ENCODE results near the gene MED20.

Gene MED20

DNA sequence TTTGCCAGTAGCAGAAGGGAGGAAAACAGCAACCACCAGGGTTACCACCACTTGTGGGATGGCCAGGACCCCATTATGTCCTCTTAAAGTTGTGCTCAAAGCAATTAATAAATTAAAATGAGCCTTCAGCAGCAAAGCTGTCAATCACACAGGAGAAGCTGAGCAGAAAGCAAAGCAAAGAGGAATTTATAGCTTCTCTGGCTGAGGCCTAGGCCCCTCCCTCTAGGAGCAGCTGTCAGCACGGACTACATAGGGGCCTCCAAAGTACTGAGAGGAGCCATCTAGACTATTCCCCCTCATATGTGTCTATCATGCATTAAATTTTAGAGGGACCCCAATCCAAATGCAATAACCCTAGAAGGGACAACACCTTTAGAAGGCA lies 14.2 kb upstream of the MED20 start:
- CTCF ChIA-PET = interaction anchor here (0.9 to 15.2 kb wide), 12 partner anchors 9 to 158 kb away, joined by 3 to 341 read pairs (median 8); partner anchors contain the start of genes BYSL, MED20, TAF8 and TOMM6
- POLR2A ChIA-PET = interaction anchor here (0.6 kb wide), 1 partner anchor 13 kb away, joined by 6 read pairs; no protein-coding TSS in a partner anchor
- no peak overlapping the region for H3K4me3 ChIP-seq (ENCODE audit: low read depth, low read length)
- TF ChIP-seq, protein P1, sequence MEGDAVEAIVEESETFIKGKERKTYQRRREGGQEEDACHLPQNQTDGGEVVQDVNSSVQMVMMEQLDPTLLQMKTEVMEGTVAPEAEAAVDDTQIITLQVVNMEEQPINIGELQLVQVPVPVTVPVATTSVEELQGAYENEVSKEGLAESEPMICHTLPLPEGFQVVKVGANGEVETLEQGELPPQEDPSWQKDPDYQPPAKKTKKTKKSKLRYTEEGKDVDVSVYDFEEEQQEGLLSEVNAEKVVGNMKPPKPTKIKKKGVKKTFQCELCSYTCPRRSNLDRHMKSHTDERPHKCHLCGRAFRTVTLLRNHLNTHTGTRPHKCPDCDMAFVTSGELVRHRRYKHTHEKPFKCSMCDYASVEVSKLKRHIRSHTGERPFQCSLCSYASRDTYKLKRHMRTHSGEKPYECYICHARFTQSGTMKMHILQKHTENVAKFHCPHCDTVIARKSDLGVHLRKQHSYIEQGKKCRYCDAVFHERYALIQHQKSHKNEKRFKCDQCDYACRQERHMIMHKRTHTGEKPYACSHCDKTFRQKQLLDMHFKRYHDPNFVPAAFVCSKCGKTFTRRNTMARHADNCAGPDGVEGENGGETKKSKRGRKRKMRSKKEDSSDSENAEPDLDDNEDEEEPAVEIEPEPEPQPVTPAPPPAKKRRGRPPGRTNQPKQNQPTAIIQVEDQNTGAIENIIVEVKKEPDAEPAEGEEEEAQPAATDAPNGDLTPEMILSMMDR (IDR thresholded peaks at IDR 0.05; ENCODE audit: insufficient read depth, low read length, missing control alignments) = no peak
- DNase-seq (ENCODE audit: low read depth, low spot score) = no peak

DNA sequence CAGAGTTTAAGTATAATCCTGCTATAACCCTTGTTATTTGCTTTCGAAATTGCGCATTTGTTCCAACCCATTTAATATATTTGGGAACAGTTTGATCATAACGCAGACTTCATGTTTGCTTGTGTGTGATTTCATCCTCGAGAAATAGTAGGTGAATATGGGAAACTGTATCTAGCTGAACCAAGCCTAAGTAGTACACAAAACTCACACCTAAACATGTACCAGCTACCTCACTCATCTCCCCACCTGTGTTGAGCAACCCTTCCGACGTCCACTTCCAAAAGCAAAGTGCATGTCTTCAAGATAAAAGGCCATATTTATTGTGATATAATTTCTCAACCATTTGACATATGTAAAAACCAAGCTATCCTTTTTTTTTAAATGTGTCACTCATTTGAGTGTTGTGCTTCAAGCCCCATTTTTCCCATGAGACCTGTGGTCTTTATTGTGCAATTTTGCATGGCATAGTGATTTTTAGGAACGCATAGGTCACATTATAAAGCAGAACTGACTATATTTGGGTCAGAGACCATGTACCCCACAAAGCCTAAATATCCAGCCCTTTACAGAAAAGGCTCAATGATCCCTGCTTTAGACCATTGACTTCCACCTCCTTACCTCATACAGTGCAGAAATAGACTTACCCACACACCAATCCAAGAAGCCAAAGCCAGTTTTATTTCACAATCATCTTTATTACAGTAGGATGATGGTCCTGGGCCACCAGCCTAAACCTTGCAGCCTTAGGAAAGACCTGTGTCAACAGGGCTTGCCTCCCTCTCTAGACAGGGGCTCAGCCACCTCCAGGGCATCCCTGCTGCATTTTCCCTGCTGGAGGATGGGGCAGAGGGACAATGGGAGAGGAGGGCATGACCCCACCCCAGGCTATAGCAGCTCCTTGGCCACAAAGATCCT lies 13.6 kb upstream of the MED20 start:
- DNase-seq (ENCODE audit: low read depth, low spot score) = no peak
- CTCF ChIA-PET = interaction anchor here (0.8 to 15.2 kb wide), 10 partner anchors 8 to 158 kb away, joined by 3 to 341 read pairs (median 10); partner anchors contain the start of genes BYSL, MED20 and TOMM6
- POLR2A ChIA-PET = no interaction called here
- TF ChIP-seq, protein P1 (IDR thresholded peaks at IDR 0.05; ENCODE audit: insufficient read depth, low read length, missing control alignments) = no peak
- H3K4me3 ChIP-seq (ENCODE audit: low read depth, low read length) = no peak overlapping the region

DNA sequence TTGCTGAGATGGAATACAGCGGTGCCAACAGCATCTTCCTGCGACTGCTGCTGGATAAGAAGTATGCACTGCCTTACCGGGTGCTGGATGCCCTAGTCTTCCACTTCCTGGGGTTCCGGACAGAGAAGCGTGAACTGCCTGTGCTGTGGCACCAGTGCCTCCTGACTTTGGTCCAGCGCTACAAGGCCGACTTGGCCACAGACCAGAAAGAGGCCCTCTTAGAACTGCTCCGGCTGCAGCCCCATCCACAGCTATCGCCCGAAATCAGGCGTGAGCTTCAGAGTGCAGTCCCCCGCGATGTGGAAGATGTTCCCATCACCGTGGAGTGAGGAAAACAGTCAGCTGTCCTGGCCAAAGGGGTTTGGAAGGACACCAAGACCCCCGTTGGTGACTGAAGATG lies 11.4 kb upstream of the MED20 start:
- no peak overlapping the region for H3K4me3 ChIP-seq (ENCODE audit: low read depth, low read length)
- TF ChIP-seq, protein P1 (IDR thresholded peaks at IDR 0.05; ENCODE audit: insufficient read depth, low read length, missing control alignments) = no peak
- ChIA-PET CTCF (interaction anchor here (0.7 to 15.2 kb wide), 6 partner anchors 6 to 145 kb away, joined by 3 to 341 read pairs (median 14); partner anchors contain the start of genes BYSL, CCND3, MED20 and TOMM6), POLR2A (no interaction called here)
- DNase-seq (ENCODE audit: low read depth, low spot score) = no peak

DNA sequence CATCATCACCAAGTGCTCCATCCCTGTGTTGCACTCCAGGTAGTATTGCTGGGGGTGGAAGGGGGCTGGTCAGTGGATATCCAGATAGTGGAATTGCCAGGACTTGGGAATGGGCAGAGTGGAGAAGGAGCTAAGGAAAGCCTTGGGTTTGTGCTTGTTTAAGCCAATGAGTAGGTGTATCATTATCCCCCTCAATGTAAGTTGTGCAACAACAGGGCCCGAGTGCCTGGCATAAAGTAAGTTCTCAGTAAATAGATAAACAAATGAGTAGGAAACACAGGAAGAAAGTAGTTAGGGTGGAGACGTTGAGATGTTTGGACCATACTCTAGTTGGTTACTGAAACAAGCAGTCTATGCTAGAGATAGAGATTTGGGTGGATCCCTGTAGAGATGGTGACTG lies 10.9 kb upstream of the MED20 start:
- TF ChIP-seq, protein P1 (IDR thresholded peaks at IDR 0.05; ENCODE audit: insufficient read depth, low read length, missing control alignments) = no peak
- no peak for DNase-seq (ENCODE audit: low read depth, low spot score)
- H3K4me3 ChIP-seq (ENCODE audit: low read depth, low read length) = no peak overlapping the region
- CTCF ChIA-PET = interaction anchor here (1.3 to 15.2 kb wide), 5 partner anchors 4 to 564 kb away, joined by 3 to 341 read pairs (median 22); partner anchors contain the start of genes BYSL, CCND3, MED20 and TOMM6
- POLR2A ChIA-PET = interaction anchor here (1.6 kb wide), 1 partner anchor 11 kb away, joined by 6 read pairs; the partner anchor contains the start of genes BYSL and MED20

DNA sequence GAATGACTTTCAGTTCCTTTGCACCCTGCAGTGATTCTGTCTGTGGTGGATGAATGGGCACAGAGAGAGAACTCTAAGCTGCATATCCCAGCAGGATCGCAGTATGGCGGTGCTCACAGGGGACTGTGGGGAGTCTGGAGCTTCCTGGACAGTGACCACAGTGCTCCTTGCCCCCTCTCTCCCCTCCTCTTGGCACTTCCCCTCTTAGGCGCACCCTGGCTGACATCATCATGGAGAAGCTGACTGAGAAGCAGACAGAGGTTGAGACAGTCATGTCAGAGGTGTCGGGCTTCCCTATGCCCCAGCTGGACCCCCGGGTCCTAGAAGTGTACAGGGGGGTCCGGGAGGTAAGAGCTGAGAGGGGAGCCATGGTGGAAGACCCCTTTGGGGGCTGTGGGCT lies 9.0 kb upstream of the MED20 start:
- TF ChIP-seq, protein P1 (IDR thresholded peaks at IDR 0.05; ENCODE audit: insufficient read depth, low read length, missing control alignments) = no peak
- CTCF ChIA-PET = interaction anchor here (1.4 to 15.2 kb wide), 5 partner anchors 4 to 143 kb away, joined by 6 to 341 read pairs (median 22); partner anchors contain the start of genes BYSL, CCND3, MED20 and TOMM6
- no peak for DNase-seq (ENCODE audit: low read depth, low spot score)
- H3K4me3 ChIP-seq (ENCODE audit: low read depth, low read length) = no peak overlapping the region
- POLR2A ChIA-PET = interaction anchor here (1.3 kb wide), 1 partner anchor 9 kb away, joined by 4 read pairs; no protein-coding TSS in a partner anchor

DNA sequence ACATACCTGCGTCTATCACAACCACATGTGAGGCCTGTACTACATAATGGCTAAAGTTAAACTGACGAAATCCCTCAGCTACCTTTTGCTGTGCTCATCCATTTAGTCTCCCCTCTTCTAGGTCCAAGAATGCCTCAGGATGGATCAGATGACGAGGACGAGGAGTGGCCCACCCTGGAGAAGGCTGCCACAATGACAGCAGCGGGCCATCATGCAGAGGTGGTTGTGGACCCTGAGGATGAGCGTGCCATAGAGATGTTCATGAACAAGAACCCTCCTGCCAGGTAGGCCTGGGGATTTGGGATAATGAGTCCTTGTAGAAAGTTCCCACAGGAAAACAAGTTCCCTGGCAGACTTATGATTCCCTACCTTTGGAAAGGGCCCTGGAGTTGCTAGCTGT lies 6.3 kb upstream of the MED20 start:
- no peak overlapping the region for H3K4me3 ChIP-seq (ENCODE audit: low read depth, low read length)
- CTCF ChIA-PET = interaction anchor here (1.1 to 12.2 kb wide), 7 partner anchors 9 to 146 kb away, joined by 3 to 341 read pairs (median 4); partner anchors contain the start of genes CCND3, PRICKLE4 and TOMM6
- DNase-seq (ENCODE audit: low read depth, low spot score) = no peak
- POLR2A ChIA-PET = no interaction called here
- TF ChIP-seq, protein P1 (IDR thresholded peaks at IDR 0.05; ENCODE audit: insufficient read depth, low read length, missing control alignments) = no peak

Data from AG04449 (cell line).